Activated CD4-positive, alpha-beta memory T cell treated with anti-CD3 and anti-CD28 coated beads for 36 hours (primary cell): ENCODE measurements around the gene MLLT6. TPM values are rescaled to one million over a fixed set of nuclear protein-coding genes. Genes with fewer than 3 reads are reported as not detected.

ENCODE experiments used
- CTCF ChIA-PET: fragments of 350-600 bp; sonication (Branson Sonifier 250); formaldehyde crosslinking; loops from one replicate; lab custom pipeline; 2021; ENCODE audit warnings: antibody characterized with exemption, inconsistent platforms; lab: Charles Lee
- POLR2A ChIA-PET: fragments of 350-600 bp; sonication (Branson Sonifier 250); formaldehyde crosslinking; loops from one replicate; lab custom pipeline; 2021; ENCODE audit warnings: antibody characterized with exemption; lab: Charles Lee
- DNase-seq: peaks from one replicate; pipeline ENCODE4 v3.0.0-alpha.2; 2020
- H3K27ac Mint-ChIP-seq: one replicate; pipeline ENCODE4 v1.8.0; 2021; ENCODE audit warnings: mixed read lengths
- H3K27me3 Mint-ChIP-seq: one replicate; pipeline ENCODE4 v1.8.0; 2021; ENCODE audit warnings: mixed read lengths
- H3K36me3 Mint-ChIP-seq: one replicate; pipeline ENCODE4 v1.8.0; 2021; ENCODE audit warnings: mixed read lengths
- H3K4me1 Mint-ChIP-seq: one replicate; pipeline ENCODE4 v1.8.0; 2021; ENCODE audit warnings: low read depth, mixed read lengths
- H3K4me3 Mint-ChIP-seq: one replicate; pipeline ENCODE4 v1.8.0; 2021; ENCODE audit warnings: mild to moderate bottlenecking, mixed read lengths
- H3K9me3 Mint-ChIP-seq: one replicate; pipeline ENCODE4 v1.8.0; 2021; ENCODE audit warnings: mixed read lengths
- intact Hi-C: fragments of 100-400 bp; cut with micrococcal nuclease; formaldehyde crosslinking; loops from one replicate; pipeline ENCODE4 v1.15.1; 2023
- total RNA-seq, 2 experiments: library from RNA; stranded (reverse); gene quantifications; one replicate each; pipeline ENCODE4 v1.2.3, GENCODE V29; 2021

Gene MLLT6
- total RNA-seq, 2 experiments from 2014 or later, result 204 to 221 TPM

- Mint-ChIP-seq H3K9me3 (no peaks in the 10 kb centered on the region), H3K27ac (peak overlapping the region; percentile 94), H3K27me3 (peaks cover 28% of the 10 kb centered on the region), H3K36me3 (peaks cover 31% of the 10 kb centered on the region), H3K4me3 (peak overlapping the region; percentile 92), H3K4me1 (peaks cover 41% of the 10 kb centered on the region)
- ChIA-PET POLR2A (interaction anchor here (0.8 to 1.5 kb wide), 10 partner anchors 17 to 193 kb away, joined by 3 to 9 read pairs (median 4); partner anchors contain the start of genes CWC25 and MLLT6), CTCF (interaction anchor here (0.7 to 4.3 kb wide), 9 partner anchors 10 to 231 kb away, joined by 3 to 39 read pairs (median 4); partner anchors contain the start of gene EPOP)
- intact Hi-C loops, result loop anchor here (1.0 to 5.0 kb wide), 8 partner anchors 17 to 402 kb away; partner anchors contain the start of genes LASP1 and PIP4K2B
- peak; percentile 91 for DNase-seq
Observed at GRCh38 chr17:38751808-38752307, 46.8 kb downstream of the MLLT6 start.

GRCh38 chr17:38752308-38753070 lies 47.4 kb downstream of the MLLT6 start, which contains the start of gene PSMB3:
TSS of gene PSMB3 (plus strand) at chr17:38752741. CDS start at chr17:38752827, 86 bp downstream.
- DNase-seq, result peak; percentile 99
- ChIA-PET POLR2A (interaction anchor here (0.7 to 1.5 kb wide), 11 partner anchors 12 to 193 kb away, joined by 3 to 9 read pairs (median 4); partner anchors contain the start of genes CWC25 and MLLT6), CTCF (interaction anchor here (0.7 to 4.3 kb wide), 9 partner anchors 10 to 230 kb away, joined by 3 to 39 read pairs (median 4); partner anchors contain the start of gene EPOP)
- peak within 1 kb of the TSS; percentile 92 for H3K4me3 Mint-ChIP-seq
- H3K4me1 Mint-ChIP-seq, result peaks cover 40% of the 10 kb centered on the region
- intact Hi-C loops, result loop anchor here (1.0 to 5.0 kb wide), 6 partner anchors 25 to 402 kb away; partner anchors contain the start of genes LASP1 and PIP4K2B
- peak within 1 kb of the TSS; percentile 94 for H3K27ac Mint-ChIP-seq
- H3K36me3 Mint-ChIP-seq, result peaks cover 31% of the 10 kb centered on the region
- H3K9me3 Mint-ChIP-seq, result no peaks in the 10 kb centered on the region
- H3K27me3 Mint-ChIP-seq, result peaks cover 27% of the 10 kb centered on the region

- DNase-seq, result no peak
- intact Hi-C loops, result loop anchor here (2.0 to 5.0 kb wide), 2 partner anchors 46 to 196 kb away; partner anchors contain the start of gene PIP4K2B
- Mint-ChIP-seq H3K27ac (peak overlapping the region; percentile 94), H3K9me3 (no peaks in the 10 kb centered on the region), H3K4me3 (peak overlapping the region; percentile 92), H3K4me1 (peaks cover 37% of the 10 kb centered on the region), H3K36me3 (peaks cover 33% of the 10 kb centered on the region), H3K27me3 (peaks cover 25% of the 10 kb centered on the region)
- ChIA-PET CTCF (interaction anchor here (1.4 to 4.3 kb wide), 2 partner anchors 18 to 25 kb away, joined by 6 to 39 read pairs; no protein-coding TSS in a partner anchor), POLR2A (interaction anchor here (0.7 kb wide), 1 partner anchor 12 kb away, joined by 3 read pairs; no protein-coding TSS in a partner anchor)
Observed at GRCh38 chr17:38753071-38753506, 48.0 kb downstream of the MLLT6 start.

GRCh38 chr17:38761612-38762011 lies 56.5 kb downstream of the MLLT6 start:
- intact Hi-C loops, result no loop called here
- Mint-ChIP-seq H3K9me3 (no peaks in the 10 kb centered on the region), H3K4me3 (no peak overlapping the region), H3K27me3 (no peaks in the 10 kb centered on the region), H3K27ac (peak overlapping the region; percentile 43), H3K4me1 (peaks cover 3% of the 10 kb centered on the region), H3K36me3 (peaks cover 58% of the 10 kb centered on the region)
- peak; percentile 63 for DNase-seq
- ChIA-PET POLR2A (no interaction called here), CTCF (interaction anchor here (0.8 to 1.1 kb wide), 6 partner anchors 9 to 402 kb away, joined by 3 to 4 read pairs (median 4); no protein-coding TSS in a partner anchor)

- no peak for DNase-seq
- Mint-ChIP-seq H3K4me1 (peaks cover 3% of the 10 kb centered on the region), H3K9me3 (no peaks in the 10 kb centered on the region), H3K36me3 (peaks cover 58% of the 10 kb centered on the region), H3K27ac (no peak overlapping the region), H3K4me3 (no peak overlapping the region), H3K27me3 (no peaks in the 10 kb centered on the region)
- intact Hi-C loops, result no loop called here
- ChIA-PET CTCF (interaction anchor here (0.6 to 1.1 kb wide), 7 partner anchors 10 to 1388 kb away, joined by 3 to 4 read pairs (median 3); no protein-coding TSS in a partner anchor), POLR2A (no interaction called here)
Observed at GRCh38 chr17:38762231-38762630, 57.2 kb downstream of the MLLT6 start.

GRCh38 chr17:38766341-38766740 lies 61.3 kb downstream of the MLLT6 start:
- no peaks in the 10 kb centered on the region for H3K4me1 Mint-ChIP-seq
- intact Hi-C loops, result no loop called here
- H3K4me3 Mint-ChIP-seq, result no peak overlapping the region
- no peaks in the 10 kb centered on the region for H3K27me3 Mint-ChIP-seq
- no peaks in the 10 kb centered on the region for H3K9me3 Mint-ChIP-seq
- DNase-seq, result no peak
- H3K36me3 Mint-ChIP-seq, result peaks cover 50% of the 10 kb centered on the region
- no peak overlapping the region for H3K27ac Mint-ChIP-seq
- POLR2A ChIA-PET, result interaction anchor here (0.6 kb wide), 1 partner anchor 26 kb away, joined by 3 read pairs; no protein-coding TSS in a partner anchor
- CTCF ChIA-PET, result no interaction called here

- no peak for DNase-seq
- peaks cover 37% of the 10 kb centered on the region for H3K36me3 Mint-ChIP-seq
- H3K4me3 Mint-ChIP-seq, result no peak overlapping the region
- CTCF ChIA-PET, result interaction anchor here (1.2 kb wide), 1 partner anchor 30 kb away, joined by 3 read pairs; no protein-coding TSS in a partner anchor
- intact Hi-C loops, result no loop called here
- H3K27ac Mint-ChIP-seq, result no peak overlapping the region
- no peaks in the 10 kb centered on the region for H3K9me3 Mint-ChIP-seq
- no peaks in the 10 kb centered on the region for H3K4me1 Mint-ChIP-seq
- POLR2A ChIA-PET, result interaction anchor here (0.9 kb wide), 1 partner anchor 12 kb away, joined by 3 read pairs; no protein-coding TSS in a partner anchor
- H3K27me3 Mint-ChIP-seq, result no peaks in the 10 kb centered on the region
Observed at GRCh38 chr17:38768417-38768816, 63.3 kb downstream of the MLLT6 start.

- Mint-ChIP-seq H3K36me3 (peaks cover 19% of the 10 kb centered on the region), H3K27ac (no peak overlapping the region), H3K27me3 (no peaks in the 10 kb centered on the region), H3K9me3 (no peaks in the 10 kb centered on the region), H3K4me1 (no peaks in the 10 kb centered on the region), H3K4me3 (no peak overlapping the region)
- ChIA-PET POLR2A (no interaction called here), CTCF (no interaction called here)
- DNase-seq, result no peak
- intact Hi-C loops, result no loop called here
Observed at GRCh38 chr17:38773258-38773657, 68.2 kb downstream of the MLLT6 start.

GRCh38 chr17:38777641-38778250 lies 72.7 kb downstream of the MLLT6 start:
- ChIA-PET CTCF (interaction anchor here (0.7 kb wide), 1 partner anchor 116 kb away, joined by 3 read pairs; no protein-coding TSS in a partner anchor), POLR2A (interaction anchor here (1.1 kb wide), 1 partner anchor 14 kb away, joined by 3 read pairs; no protein-coding TSS in a partner anchor)
- H3K9me3 Mint-ChIP-seq, result no peaks in the 10 kb centered on the region
- no peak overlapping the region for H3K27ac Mint-ChIP-seq
- no peak overlapping the region for H3K4me3 Mint-ChIP-seq
- no peaks in the 10 kb centered on the region for H3K4me1 Mint-ChIP-seq
- DNase-seq, result no peak
- intact Hi-C loops, result no loop called here
- H3K36me3 Mint-ChIP-seq, result peaks cover 32% of the 10 kb centered on the region
- no peaks in the 10 kb centered on the region for H3K27me3 Mint-ChIP-seq
